Mucosa of stomach (tissue), 1 donor: ENCODE results near the gene CREBBP.

Experiments used
- H3K27me3 ChIP-seq: one replicate; pipeline ENCODE4 v1.7.0; 2013; ENCODE audit warnings: mild to moderate bottlenecking, low read length; ENCODE audit not compliant: control insufficient read depth, insufficient read depth
- H3K36me3 ChIP-seq: one replicate; pipeline ENCODE4 v1.7.0; 2013; ENCODE audit warnings: low read length; ENCODE audit not compliant: control insufficient read depth, insufficient read depth
- H3K4me1 ChIP-seq: one replicate; pipeline ENCODE4 v1.7.0; 2013; ENCODE audit warnings: mild to moderate bottlenecking, low read length; ENCODE audit not compliant: control insufficient read depth, insufficient read depth
- H3K4me3 ChIP-seq: one replicate; pipeline ENCODE4 v1.7.0; 2013; ENCODE audit warnings: low read length
- H3K9ac ChIP-seq: one replicate; pipeline ENCODE4 v1.7.0; 2013; ENCODE audit warnings: mild to moderate bottlenecking, low read length, moderate library complexity
- H3K9me3 ChIP-seq: one replicate; pipeline ENCODE4 v1.7.0; 2013; ENCODE audit warnings: mild to moderate bottlenecking, low read length, moderate library complexity; ENCODE audit not compliant: control insufficient read depth
- donor health status: Pancreatic carcinoma.

The CREBBP gene

DNA sequence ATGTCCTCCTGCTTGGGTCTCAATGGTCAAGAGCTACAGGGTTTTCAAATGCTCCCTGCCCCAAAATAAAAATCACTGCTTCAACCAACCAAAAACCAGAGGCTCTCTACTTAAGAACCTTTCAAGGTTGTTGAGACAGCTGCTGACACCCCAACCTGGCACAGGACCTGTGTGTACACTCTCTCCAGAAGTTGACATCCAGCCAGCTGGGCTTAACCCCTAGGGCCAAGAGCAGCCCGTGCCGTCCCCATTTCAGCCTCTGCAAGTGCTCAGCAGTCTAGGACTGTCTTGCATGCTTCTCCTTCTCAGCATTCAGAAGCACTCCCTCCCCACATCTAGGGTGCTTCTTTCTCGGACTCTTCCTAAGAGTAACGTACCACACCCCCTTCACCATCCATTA lies 104.2 kb downstream of the CREBBP start:
- Histone ChIP-seq H3K36me3 (peaks cover 6% of the 10 kb centered on the region), H3K4me1 (peaks cover 4% of the 10 kb centered on the region), H3K4me3 (no peak overlapping the region), H3K27me3 (no peaks in the 10 kb centered on the region), H3K9ac (no peak overlapping the region), H3K9me3 (no peaks in the 10 kb centered on the region)

DNA sequence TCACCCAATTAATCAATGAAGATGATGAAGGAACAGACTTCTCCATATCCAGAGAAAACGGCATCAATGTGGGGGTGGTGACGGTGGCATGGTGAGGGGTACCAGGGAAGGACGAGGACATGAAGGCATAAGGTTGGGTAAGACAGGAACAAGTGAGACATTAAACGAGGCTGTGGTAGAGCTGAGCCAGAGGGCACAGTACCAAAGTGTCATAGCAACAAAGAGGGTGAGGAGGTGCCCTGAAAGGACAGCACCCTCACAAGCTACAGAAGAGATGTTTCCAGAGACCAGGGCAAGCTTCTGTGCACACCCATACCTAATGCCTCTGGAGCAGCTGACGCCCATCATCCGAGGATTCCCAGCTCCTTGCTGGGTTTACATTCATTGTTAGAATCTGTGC lies 105.7 kb downstream of the CREBBP start:
- Histone ChIP-seq H3K27me3 (no peaks in the 10 kb centered on the region), H3K36me3 (peaks cover 6% of the 10 kb centered on the region), H3K4me3 (no peak overlapping the region), H3K4me1 (no peaks in the 10 kb centered on the region), H3K9ac (no peak overlapping the region), H3K9me3 (no peaks in the 10 kb centered on the region)

- no peak overlapping the region for H3K9ac ChIP-seq
- no peak overlapping the region for H3K4me3 ChIP-seq
- no peaks in the 10 kb centered on the region for H3K27me3 ChIP-seq
- no peaks in the 10 kb centered on the region for H3K9me3 ChIP-seq
- peaks cover 6% of the 10 kb centered on the region for H3K36me3 ChIP-seq
- H3K4me1 ChIP-seq: no peaks in the 10 kb centered on the region
Observed at GRCh38 chr16:3774156-3774767, 106.3 kb downstream of the CREBBP start.

DNA sequence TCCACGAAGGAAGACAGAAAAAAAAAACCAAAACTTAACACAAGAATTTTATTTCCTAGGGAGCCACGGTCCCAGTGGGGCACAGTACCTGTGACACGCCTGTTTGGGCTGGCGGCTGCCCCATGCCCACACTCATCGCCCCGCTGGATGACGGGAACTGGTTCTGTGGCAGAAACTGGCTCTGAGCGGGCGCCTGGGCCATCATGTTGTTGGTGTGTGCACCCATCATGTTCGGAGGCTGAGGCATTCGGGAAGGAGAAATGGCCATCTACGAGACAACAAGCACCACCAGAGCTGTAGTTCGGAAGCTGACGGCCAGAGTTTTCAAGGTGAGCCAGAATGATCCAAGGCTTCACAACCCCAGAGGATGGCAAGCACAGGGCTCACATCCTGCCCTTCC lies 106.8 kb downstream of the CREBBP start:
- Histone ChIP-seq H3K36me3 (peaks cover 11% of the 10 kb centered on the region), H3K9me3 (no peaks in the 10 kb centered on the region), H3K4me3 (no peak overlapping the region), H3K4me1 (no peaks in the 10 kb centered on the region), H3K9ac (no peak overlapping the region), H3K27me3 (no peaks in the 10 kb centered on the region)

DNA sequence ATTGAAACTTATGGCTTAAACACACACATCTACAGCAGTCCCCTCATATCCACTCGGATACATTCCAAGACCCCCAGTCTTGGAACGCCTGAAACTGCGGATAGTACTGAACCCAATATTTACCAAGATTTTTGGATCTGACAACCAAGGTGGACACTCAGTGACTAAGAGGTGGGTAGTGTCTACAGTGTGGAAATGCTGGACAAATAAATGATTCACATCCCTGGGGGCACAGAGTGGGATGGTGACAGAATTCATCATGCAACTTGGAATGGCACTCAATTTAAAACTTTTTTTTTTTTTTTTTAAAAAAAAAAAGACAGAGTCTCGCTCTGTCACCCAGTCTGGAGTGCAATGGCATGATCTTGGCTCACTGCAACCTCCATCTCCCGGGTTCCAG lies 109.0 kb downstream of the CREBBP start:
- H3K36me3 ChIP-seq: peaks cover 22% of the 10 kb centered on the region
- no peak overlapping the region for H3K4me3 ChIP-seq
- no peaks in the 10 kb centered on the region for H3K27me3 ChIP-seq
- H3K9me3 ChIP-seq: no peaks in the 10 kb centered on the region
- no peaks in the 10 kb centered on the region for H3K4me1 ChIP-seq
- H3K9ac ChIP-seq: no peak overlapping the region

DNA sequence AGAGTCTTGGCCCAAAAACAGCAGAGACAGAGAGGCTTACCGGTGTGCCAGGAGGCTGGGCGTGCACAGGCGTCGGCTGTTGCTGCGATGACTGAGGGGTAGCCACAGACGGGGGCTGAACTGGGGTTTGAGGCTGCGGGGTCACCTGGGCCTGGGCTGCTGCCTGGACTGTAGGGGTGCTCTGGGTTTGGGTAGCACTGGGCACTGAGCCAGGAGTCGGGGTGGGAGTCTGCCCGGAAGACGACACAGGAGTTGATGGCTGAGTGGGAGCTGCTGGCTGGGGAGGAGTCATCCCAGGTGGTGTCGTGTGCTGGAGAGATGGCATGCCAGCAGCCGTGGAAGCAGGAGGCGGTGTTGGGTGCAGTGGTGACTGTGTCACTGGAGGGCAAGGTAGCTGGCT lies 110.0 kb downstream of the CREBBP start:
- no peaks in the 10 kb centered on the region for H3K9me3 ChIP-seq
- no peaks in the 10 kb centered on the region for H3K27me3 ChIP-seq
- no peak overlapping the region for H3K9ac ChIP-seq
- H3K4me3 ChIP-seq: no peak overlapping the region
- peaks cover 18% of the 10 kb centered on the region for H3K36me3 ChIP-seq
- no peaks in the 10 kb centered on the region for H3K4me1 ChIP-seq

GRCh38 chr16:3769942-3770341 lies 110.6 kb downstream of the CREBBP start:
- Histone ChIP-seq H3K9me3 (no peaks in the 10 kb centered on the region), H3K4me1 (no peaks in the 10 kb centered on the region), H3K4me3 (no peak overlapping the region), H3K9ac (no peak overlapping the region), H3K36me3 (peaks cover 18% of the 10 kb centered on the region), H3K27me3 (no peaks in the 10 kb centered on the region)

GRCh38 chr16:3769013-3769412 lies 111.5 kb downstream of the CREBBP start:
- no peak overlapping the region for H3K9ac ChIP-seq
- no peaks in the 10 kb centered on the region for H3K4me1 ChIP-seq
- H3K9me3 ChIP-seq: no peaks in the 10 kb centered on the region
- peaks cover 18% of the 10 kb centered on the region for H3K36me3 ChIP-seq
- H3K4me3 ChIP-seq: no peak overlapping the region
- no peaks in the 10 kb centered on the region for H3K27me3 ChIP-seq

DNA sequence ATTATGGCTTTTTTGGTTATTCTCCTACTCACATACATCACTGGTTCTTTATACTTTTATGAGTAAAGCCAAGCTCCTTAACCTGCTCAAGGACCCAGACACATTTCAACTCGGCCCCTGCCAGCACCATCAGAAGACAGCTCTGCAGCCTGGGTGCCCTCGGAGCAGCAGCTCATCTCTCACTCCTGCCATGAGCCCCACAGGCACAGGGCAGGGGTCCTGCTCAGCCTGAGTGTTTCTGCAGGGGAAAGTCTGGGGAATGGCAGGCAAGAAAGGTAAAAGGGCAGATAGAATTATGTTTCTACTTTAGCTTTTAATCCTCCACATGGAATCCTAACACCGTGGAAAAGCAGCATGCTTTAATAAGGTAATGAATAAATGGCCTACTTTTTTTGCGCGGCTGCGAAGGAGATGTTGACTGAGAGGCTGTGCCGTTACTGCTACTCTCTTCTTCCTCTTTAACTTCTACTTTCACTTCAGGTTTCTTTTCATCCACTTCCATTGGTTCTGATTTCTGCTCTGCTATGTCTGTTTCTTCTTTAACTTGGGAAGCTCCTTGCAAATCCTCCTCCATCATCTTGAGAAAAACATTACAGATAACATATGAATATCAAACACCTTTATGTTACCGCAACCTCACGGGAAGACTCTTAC lies 113.1 kb downstream of the CREBBP start:
- H3K36me3 ChIP-seq: peaks cover 18% of the 10 kb centered on the region
- H3K9me3 ChIP-seq: no peaks in the 10 kb centered on the region
- H3K9ac ChIP-seq: no peak overlapping the region
- H3K4me1 ChIP-seq: no peaks in the 10 kb centered on the region
- H3K27me3 ChIP-seq: no peaks in the 10 kb centered on the region
- H3K4me3 ChIP-seq: no peak overlapping the region

- Histone ChIP-seq H3K9ac (no peak overlapping the region), H3K36me3 (peaks cover 18% of the 10 kb centered on the region), H3K4me3 (no peak overlapping the region), H3K9me3 (no peaks in the 10 kb centered on the region), H3K27me3 (no peaks in the 10 kb centered on the region), H3K4me1 (no peaks in the 10 kb centered on the region)
Observed at GRCh38 chr16:3766177-3766576, 114.3 kb downstream of the CREBBP start.

DNA sequence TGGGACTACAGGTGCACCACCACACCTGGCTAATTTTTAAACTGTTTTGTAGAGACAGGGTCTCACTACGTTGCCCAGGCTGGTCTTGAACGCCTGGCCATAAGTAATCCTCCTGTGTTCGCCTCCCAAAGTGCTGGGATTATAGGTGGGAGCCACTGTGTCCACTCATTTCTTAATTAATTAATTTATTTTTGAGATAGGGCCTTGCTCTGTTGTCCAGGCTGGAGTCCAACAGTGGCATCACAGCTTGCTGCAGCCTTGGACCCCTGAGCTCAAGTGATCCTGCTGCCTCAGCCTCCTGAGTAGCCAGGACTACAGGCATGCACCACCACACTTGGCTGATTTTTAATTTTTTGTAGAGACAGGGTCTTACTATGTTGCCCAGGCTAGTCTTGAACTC lies 116.1 kb downstream of the CREBBP start:
- H3K4me1 ChIP-seq: no peaks in the 10 kb centered on the region
- H3K9ac ChIP-seq: no peak overlapping the region
- H3K4me3 ChIP-seq: no peak overlapping the region
- H3K36me3 ChIP-seq: peaks cover 18% of the 10 kb centered on the region
- no peaks in the 10 kb centered on the region for H3K27me3 ChIP-seq
- H3K9me3 ChIP-seq: no peaks in the 10 kb centered on the region

DNA sequence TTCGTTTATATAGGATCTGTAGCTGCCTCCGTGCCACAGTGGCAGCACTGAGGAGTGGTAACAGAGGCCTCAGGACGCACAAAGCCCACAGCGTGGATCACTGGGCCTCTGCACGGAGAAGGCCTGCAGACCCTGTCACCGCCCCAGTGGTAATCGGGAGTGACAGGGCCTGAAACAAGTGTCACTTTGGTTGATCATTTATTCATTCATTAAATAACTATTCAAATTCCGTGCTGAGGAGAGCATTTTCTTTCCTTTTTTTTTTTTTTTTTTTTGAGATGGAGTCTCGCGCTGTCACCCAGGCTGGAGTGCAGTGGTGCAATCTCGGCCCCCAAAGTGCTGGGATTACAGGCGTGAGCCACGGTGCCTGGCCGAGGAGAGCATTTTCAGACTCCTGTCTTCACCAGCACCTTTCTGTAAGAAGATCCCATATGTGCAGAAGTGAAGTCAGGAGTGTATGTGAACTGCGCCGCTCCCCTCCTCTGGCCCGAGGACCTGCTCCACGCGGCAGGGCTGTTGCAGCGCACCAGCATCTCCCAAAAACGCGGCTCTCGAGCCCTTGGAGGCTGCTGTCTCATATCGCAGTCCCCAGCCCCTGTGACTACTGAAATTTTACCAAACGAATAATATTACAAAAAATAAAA lies 118.3 kb downstream of the CREBBP start:
- Histone ChIP-seq H3K9me3 (no peaks in the 10 kb centered on the region), H3K4me3 (no peak overlapping the region), H3K36me3 (peaks cover 15% of the 10 kb centered on the region), H3K4me1 (no peaks in the 10 kb centered on the region), H3K27me3 (no peaks in the 10 kb centered on the region), H3K9ac (no peak overlapping the region)
